Upper lobe of left lung (tissue), 6 donors: ENCODE measurements around the gene CEP164. TPM values are rescaled to one million over a fixed set of nuclear protein-coding genes. Genes with fewer than 3 reads are reported as not detected.
"Not testable (repeated sequence)": the region's sequence is repeated elsewhere in the genome, so short reads cannot be mapped to it uniquely, and the experiment has no call there.

ENCODE experiments used
- ATAC-seq, 2 donors: fragments of 200-7000 bp; cut with Tn5 transposase; one replicate each; pipeline ENCODE4 v1.9.1; 2022; ENCODE audit warnings: mild to moderate bottlenecking in 2 of 2, moderate library complexity in 2 of 2; ENCODE audit not compliant: low FRiP score in 2 of 2
- DNase-seq, 2 donors: peaks; one replicate each; pipeline ENCODE4 v3.0.0-alpha.2; 2019 to 2020
- H3K27ac ChIP-seq, 4 donors: fragments of 200-600 bp; sonication (generic); one replicate each; pipeline ENCODE4 v1.5.1; 2016 to 2019
- H3K27me3 ChIP-seq, 4 donors: fragments of 200-600 bp; sonication (generic); one replicate each; pipeline ENCODE4 v1.5.1; 2017 to 2019
- H3K36me3 ChIP-seq, 4 donors: fragments of 200-600 bp; sonication (generic); one replicate each; pipeline ENCODE4 v1.5.1; 2016 to 2019
- H3K4me1 ChIP-seq, 4 donors: fragments of 200-600 bp; sonication (generic); one replicate each; pipeline ENCODE4 v1.5.1; 2018 to 2019
- H3K4me3 ChIP-seq, 4 donors: fragments of 200-600 bp; sonication (generic); one replicate each; pipeline ENCODE4 v1.5.1; 2017 to 2019; ENCODE audit warnings: mild to moderate bottlenecking in 2 of 4, moderate library complexity in 1 of 4
- H3K9me3 ChIP-seq, 4 donors: fragments of 200-600 bp; sonication (generic); one replicate each; pipeline ENCODE4 v1.5.1; 2018 to 2019
- EP300 ChIP-seq, 4 donors: sonication (generic); formaldehyde crosslinking; IDR thresholded peaks; one replicate each; pipeline ENCODE4 v1.5.1; 2017; ENCODE audit warnings: antibody characterized with exemption in 4 of 4, control low read depth in 2 of 4
- POLR2A ChIP-seq, 4 donors: fragments of 450-650 bp; IDR thresholded peaks; one replicate each; pipeline ENCODE4 v1.5.1; 2016 to 2017; ENCODE audit warnings: antibody characterized with exemption in 4 of 4, mild to moderate bottlenecking in 2 of 4
- POLR2AphosphoS5 ChIP-seq, 2 donors: sonication (generic); formaldehyde crosslinking; IDR thresholded peaks; one replicate each; pipeline ENCODE4 v1.5.1; 2017; ENCODE audit warnings: antibody characterized with exemption in 2 of 2
- WGBS, 2 donors: methylation state at CpG; one replicate each; pipeline ENCODE4 v1.1.5; 2017 to 2018; 5-methylcytosine and 5-hydroxymethylcytosine counted together
- total RNA-seq, 6 donors: library from RNA; depleted of rRNA in 4 of 6; stranded (reverse); fragments of >200 nt in 4 of 6; gene quantifications; one replicate each; pipeline versions ENCODE4 v1.1.0 to v1.2.1, GENCODE V29; 2016 to 2021
- TF ChIP-seq, protein P1 (sequence below), 6 experiments: fragments of 450-650 bp in 4 of 6; fragments of 200-600 bp in 2 of 6; sonication (generic) in 2 of 6; IDR thresholded peaks; one replicate each; pipeline ENCODE4 v1.5.1; 2016 to 2019; ENCODE audit warnings: antibody characterized with exemption in 6 of 6
- donor health status: DM: no; HTN: no; CAD: no; lungs with moderate emphysema.
- donor health status: DM: no; HTN: yes; CAD: no; lungs with severe emphysema.

Gene CEP164
- total RNA-seq, 6 donors from 2014 or later, result 16.1 to 73.3 (median 27.9) TPM

DNA sequence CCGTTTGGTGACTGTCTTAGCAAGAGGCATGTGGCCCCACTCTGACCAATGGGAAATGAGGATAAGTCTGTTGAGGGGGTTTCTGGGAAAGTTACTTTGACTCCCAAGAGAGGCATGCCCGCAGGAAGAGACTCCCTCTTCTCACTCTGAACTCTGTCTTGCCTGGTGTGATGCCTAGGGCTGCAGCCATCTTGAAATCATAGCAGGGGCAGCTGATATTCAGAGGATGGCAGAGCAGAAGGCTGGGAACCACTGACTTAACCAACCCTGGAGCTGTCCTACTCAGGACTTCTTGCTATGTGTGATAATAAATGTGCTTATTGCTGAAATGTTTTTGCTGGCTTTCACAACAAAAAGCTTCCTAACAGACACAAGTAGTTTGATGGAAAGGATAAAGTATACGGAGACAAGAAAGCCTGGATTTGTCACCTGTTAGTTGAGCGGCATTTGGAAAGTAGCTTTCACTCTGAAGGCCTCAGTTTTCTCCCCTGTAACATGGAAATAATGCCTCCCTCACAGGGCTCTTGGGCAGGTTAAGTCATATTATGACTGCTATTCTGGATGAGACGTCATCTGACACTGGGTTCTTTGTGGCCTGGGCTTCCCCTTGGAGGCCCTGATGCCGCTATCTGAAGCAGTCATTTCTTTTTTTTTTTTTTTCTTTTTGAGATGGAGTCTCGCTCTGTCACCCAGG, 128.5 kb downstream of the CEP164 start:
- Histone ChIP-seq H3K27ac (no peak overlapping the region), H3K9me3 (peaks cover 0 to 7% (median 3%) of the 10 kb centered on the region in 4 donors), H3K4me3 (no peak overlapping the region), H3K27me3 (no peaks in the 10 kb centered on the region), H3K36me3 (no peaks in the 10 kb centered on the region), H3K4me1 (no peaks in the 10 kb centered on the region)
- DNase-seq, result no peak
- 85 to 93% methylated on average over 7 of the region's 7 CpGs for WGBS, 2 donors
- ATAC-seq, result no peak
- TF ChIP-seq, protein P1, sequence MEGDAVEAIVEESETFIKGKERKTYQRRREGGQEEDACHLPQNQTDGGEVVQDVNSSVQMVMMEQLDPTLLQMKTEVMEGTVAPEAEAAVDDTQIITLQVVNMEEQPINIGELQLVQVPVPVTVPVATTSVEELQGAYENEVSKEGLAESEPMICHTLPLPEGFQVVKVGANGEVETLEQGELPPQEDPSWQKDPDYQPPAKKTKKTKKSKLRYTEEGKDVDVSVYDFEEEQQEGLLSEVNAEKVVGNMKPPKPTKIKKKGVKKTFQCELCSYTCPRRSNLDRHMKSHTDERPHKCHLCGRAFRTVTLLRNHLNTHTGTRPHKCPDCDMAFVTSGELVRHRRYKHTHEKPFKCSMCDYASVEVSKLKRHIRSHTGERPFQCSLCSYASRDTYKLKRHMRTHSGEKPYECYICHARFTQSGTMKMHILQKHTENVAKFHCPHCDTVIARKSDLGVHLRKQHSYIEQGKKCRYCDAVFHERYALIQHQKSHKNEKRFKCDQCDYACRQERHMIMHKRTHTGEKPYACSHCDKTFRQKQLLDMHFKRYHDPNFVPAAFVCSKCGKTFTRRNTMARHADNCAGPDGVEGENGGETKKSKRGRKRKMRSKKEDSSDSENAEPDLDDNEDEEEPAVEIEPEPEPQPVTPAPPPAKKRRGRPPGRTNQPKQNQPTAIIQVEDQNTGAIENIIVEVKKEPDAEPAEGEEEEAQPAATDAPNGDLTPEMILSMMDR (IDR thresholded peaks at IDR 0.05), result no peak
- TF ChIP-seq EP300 (IDR thresholded peaks at IDR 0.05), result no peak

DNA sequence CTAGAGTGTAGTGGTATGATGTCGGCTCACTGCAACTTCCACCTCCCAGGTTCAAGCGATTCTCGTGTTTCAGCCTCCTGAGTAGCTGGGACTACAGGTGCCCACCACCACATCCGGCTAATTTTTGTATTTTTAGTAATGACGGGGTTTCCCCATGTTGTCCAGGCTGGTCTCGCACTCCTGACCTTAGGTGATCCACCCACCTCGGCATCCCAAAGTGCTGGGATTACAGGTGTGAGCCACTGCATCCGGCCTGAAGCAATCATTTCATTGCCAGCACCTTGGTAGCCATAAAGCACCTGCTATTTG, 129.0 kb downstream of the CEP164 start:
- not testable (repeated sequence) for H3K9me3 ChIP-seq, H3K36me3 ChIP-seq, H3K27ac ChIP-seq, H3K4me3 ChIP-seq, ATAC-seq, DNase-seq, H3K27me3 ChIP-seq, H3K4me1 ChIP-seq
- WGBS, 2 donors, result 96 to 98% methylated on average over 7 to 8 of the region's 8 CpGs

DNA sequence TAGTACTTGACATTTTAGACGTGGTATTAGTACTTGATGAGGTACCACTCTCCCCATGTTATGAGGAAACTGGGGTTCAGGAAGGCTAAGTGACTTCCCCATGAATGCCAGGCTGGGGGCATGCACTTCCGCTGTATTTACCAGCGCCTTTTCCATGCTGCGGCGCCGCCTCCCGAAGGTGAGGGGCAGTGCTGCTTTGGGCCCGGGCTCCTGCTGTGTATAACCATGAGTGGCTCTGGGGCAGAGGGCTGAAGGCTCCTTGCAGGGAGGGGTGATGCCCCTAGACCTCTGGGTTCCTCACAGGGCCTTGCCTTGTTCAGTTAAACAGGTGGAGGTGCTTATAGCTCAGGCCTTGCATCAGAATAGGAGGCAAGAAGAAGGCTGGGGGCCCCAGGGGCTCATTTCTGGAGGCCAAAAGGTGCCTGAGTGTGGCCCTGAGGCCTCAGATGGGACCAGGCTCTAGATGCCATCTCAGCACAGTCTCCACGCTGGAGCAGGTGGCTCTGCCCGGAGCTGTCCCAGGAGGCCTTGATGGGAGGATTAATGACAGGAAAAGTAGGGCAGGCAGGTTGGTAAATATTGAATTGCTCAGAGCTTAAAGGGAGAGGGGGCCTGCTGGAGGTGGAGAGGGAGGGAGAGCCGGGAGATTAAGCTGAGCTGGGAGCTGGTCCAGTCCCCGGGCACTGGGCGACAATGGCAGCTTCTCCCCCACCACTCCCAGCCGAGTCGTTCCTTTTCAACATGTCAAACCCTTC, 129.6 kb downstream of the CEP164 start:
- ATAC-seq (no peak), DNase-seq (no peak)
- WGBS, 2 donors, result 76 to 85% methylated on average over 9 to 15 of the region's 15 CpGs
- peaks cover 0 to 7% (median 3%) of the 10 kb centered on the region in 4 donors for H3K9me3 ChIP-seq
- H3K4me3 ChIP-seq, result no peak overlapping the region
- no peak overlapping the region for H3K27ac ChIP-seq
- TF ChIP-seq EP300 (IDR thresholded peaks at IDR 0.05) (no peak), POLR2AphosphoS5 (IDR thresholded peaks at IDR 0.05) (no peak), POLR2A (IDR thresholded peaks at IDR 0.05) (no peak)
- TF ChIP-seq, protein P1 (IDR thresholded peaks at IDR 0.05), result no peak
- H3K27me3 ChIP-seq, result no peaks in the 10 kb centered on the region
- H3K36me3 ChIP-seq, result no peaks in the 10 kb centered on the region
- H3K4me1 ChIP-seq, result no peaks in the 10 kb centered on the region

DNA sequence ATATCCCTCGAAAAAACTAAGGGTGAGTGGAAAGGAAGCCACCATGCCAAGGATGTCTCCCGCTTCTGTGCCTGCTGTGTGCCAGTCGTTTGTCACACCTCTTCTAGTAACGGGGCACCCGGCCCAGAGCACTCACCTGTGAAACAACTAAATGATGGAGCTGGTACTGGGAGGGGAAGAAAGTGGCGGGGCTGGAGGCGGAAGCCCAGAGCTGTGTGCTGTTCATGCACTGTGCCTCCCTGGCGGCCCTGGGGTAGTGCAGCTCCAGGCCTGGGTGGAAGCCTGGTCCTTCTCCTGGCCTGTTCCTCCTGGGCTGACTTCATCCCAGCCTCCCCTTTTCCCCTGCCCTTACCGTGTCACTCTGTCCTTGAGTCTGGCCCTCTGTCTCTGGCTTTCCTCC, 130.2 kb downstream of the CEP164 start:
- TF ChIP-seq EP300 (IDR thresholded peaks at IDR 0.05) (no peak), POLR2A (IDR thresholded peaks at IDR 0.05) (no peak), POLR2AphosphoS5 (IDR thresholded peaks at IDR 0.05) (no peak)
- TF ChIP-seq, protein P1 (IDR thresholded peaks at IDR 0.05), result no peak
- 69 to 86% methylated on average over 8 to 9 of the region's 9 CpGs for WGBS, 2 donors
- Histone ChIP-seq H3K4me1 (no peaks in the 10 kb centered on the region), H3K27me3 (no peaks in the 10 kb centered on the region), H3K9me3 (peaks cover 0 to 7% (median 3%) of the 10 kb centered on the region in 4 donors), H3K36me3 (no peaks in the 10 kb centered on the region), H3K27ac (no peak overlapping the region), H3K4me3 (no peak overlapping the region)
- ATAC-seq (peak in 1 of 2 donors; percentile 9), DNase-seq (no peak)

DNA sequence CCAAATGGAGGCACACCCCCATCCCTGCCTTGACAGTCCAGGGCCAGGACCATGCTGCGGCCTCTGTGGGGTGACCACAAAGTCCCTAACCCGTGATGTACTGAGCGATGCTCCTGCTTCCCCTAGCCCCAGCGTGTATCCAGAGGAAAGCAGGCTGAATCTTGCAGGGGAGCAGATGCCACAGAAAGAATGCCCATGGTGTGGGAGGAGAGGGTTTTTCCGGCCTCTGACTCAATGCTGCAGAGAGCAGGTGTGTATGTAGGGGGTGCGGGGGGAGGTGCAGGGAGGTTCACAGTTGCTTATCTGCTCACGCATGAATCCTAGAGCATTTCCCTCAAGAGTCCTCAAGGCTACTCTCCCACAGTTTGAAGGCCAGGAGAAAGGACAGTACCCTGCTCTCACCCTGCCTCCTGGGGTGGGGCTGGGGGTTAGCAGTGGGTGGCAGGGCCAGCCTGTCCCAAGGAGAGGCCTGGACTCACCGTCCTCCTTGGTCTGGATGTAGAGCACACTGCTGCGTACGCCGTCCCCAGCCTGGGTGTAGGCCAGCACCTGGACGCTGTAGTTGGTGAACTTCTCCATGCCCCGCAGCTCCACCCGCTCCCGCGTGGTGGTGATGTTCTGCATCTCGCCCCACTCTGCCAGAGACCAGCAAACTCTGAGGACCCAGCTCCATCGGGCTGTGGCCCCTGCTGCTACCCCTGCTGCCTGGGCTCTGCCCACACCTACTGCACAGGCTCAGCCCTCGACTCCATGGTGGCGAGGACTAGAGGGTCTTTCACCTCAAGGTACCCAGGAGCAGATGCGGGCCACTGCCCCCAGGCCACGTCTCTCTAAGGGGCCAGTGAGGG, 130.8 kb downstream of the CEP164 start:
- peak in 1 of 2 donors; percentile 7 for ATAC-seq

More for the DNA sequence above, 130.8 kb downstream of the CEP164 start:
- no peaks in the 10 kb centered on the region for H3K4me1 ChIP-seq
- H3K27ac ChIP-seq, result no peak overlapping the region
- WGBS, 2 donors, result 96 to 99% methylated on average over 16 to 21 of the region's 22 CpGs
- no peaks in the 10 kb centered on the region for H3K36me3 ChIP-seq
- no peak overlapping the region for H3K4me3 ChIP-seq
- no peak for DNase-seq
- no peak for TF ChIP-seq POLR2A (IDR thresholded peaks at IDR 0.05)
- TF ChIP-seq, protein P1 (IDR thresholded peaks at IDR 0.05), result no peak
- no peak for TF ChIP-seq POLR2AphosphoS5 (IDR thresholded peaks at IDR 0.05)
- TF ChIP-seq EP300 (IDR thresholded peaks at IDR 0.05), result no peak
- H3K9me3 ChIP-seq, result peaks cover 0 to 7% (median 3%) of the 10 kb centered on the region in 4 donors
- no peaks in the 10 kb centered on the region for H3K27me3 ChIP-seq
